Endothelial cell of umbilical vein (primary cell): Measurements from ENCODE around the gene ICE2. TPM values are rescaled to one million over a fixed set of nuclear protein-coding genes. Genes with fewer than 3 reads are reported as not detected.

Experiments
- BruUV-seq: library from RNA; stranded (reverse); fragments of 400-500 nt; replicated peaks from 2 replicates; lab custom pipeline; 2021; lab: Mats Ljungman, UMichigan
- CTCF ChIA-PET: fragments of 300-600, 350-600 bp; sonication (Branson Sonifier 250); formaldehyde crosslinking; loops from one replicate; lab custom pipeline; 2021; ENCODE audit warnings: antibody characterized with exemption, inconsistent platforms; lab: Charles Lee
- POLR2A ChIA-PET: fragments of 300-600, 350-600 bp; sonication (Branson Sonifier 250); formaldehyde crosslinking; loops from one replicate; lab custom pipeline; 2021; ENCODE audit warnings: antibody characterized with exemption, inconsistent platforms; lab: Charles Lee
- DNase-seq: peaks from one replicate; pipeline ENCODE4 v3.0.0-alpha.2; 2011; ENCODE audit warnings: low read depth, low spot score
- FAIRE-seq: peaks from 2 replicates; lab custom pipeline; 2011; peaks lifted over from hg19 to GRCh38; lab: Jason Lieb, UNC
- H2AFZ ChIP-seq: 2 replicates; pipeline ENCODE4 v1.6.0; 2012; ENCODE audit warnings: low read depth, low read length, control low read depth, inconsistent platforms
- H3K27ac ChIP-seq: 2 replicates; pipeline ENCODE4 v1.5.1; 2011; ENCODE audit warnings: low read depth, mild to moderate bottlenecking, control low read depth, low read length, moderate library complexity; ENCODE audit not compliant: insufficient read depth
- H3K27me3 ChIP-seq, 2 experiments: 2 replicates each; pipeline versions ENCODE4 v1.6.0 to v1.6.1; 2011; ENCODE audit warnings: low read length in 2 of 2, mixed read lengths in 1 of 2; ENCODE audit not compliant: control insufficient read depth in 2 of 2, insufficient read depth in 2 of 2
- H3K36me3 ChIP-seq, 2 experiments: 2 replicates in 1 of 2; 3 replicates in 1 of 2; pipeline ENCODE4 v1.5.1; 2011; ENCODE audit warnings: low read length in 2 of 2, mild to moderate bottlenecking in 1 of 2, moderate library complexity in 1 of 2; ENCODE audit not compliant: control insufficient read depth in 2 of 2, insufficient read depth in 2 of 2; ENCODE audit errors: extremely low read depth in 1 of 2
- H3K4me1 ChIP-seq: 3 replicates; pipeline ENCODE4 v1.5.1; 2011; ENCODE audit warnings: mild to moderate bottlenecking, low read length; ENCODE audit not compliant: control insufficient read depth, insufficient read depth; ENCODE audit errors: extremely low read depth
- H3K4me2 ChIP-seq: 2 replicates; pipeline ENCODE4 v1.6.1; 2011; ENCODE audit warnings: low read length, control low read depth, mixed read lengths; ENCODE audit not compliant: insufficient read depth
- H3K4me3 ChIP-seq, 3 experiments: fragments of 200-600 bp in 1 of 3; sonication (generic), shearing (Covaris generic) in 1 of 3; replicated peaks in 1 of 3; 2 replicates each; pipeline ENCODE4 v1.5.1; 2011 to 2016; ENCODE audit warnings: control low read depth in 3 of 3, low read length in 3 of 3, mild to moderate bottlenecking in 2 of 3, inconsistent platforms in 1 of 3, low read depth in 1 of 3, moderate library complexity in 1 of 3; ENCODE audit not compliant: insufficient read depth in 1 of 3
- H3K79me2 ChIP-seq: 2 replicates; pipeline ENCODE4 v1.6.0; 2012; ENCODE audit warnings: low read length, inconsistent platforms; ENCODE audit not compliant: control insufficient read depth, insufficient read depth
- H3K9ac ChIP-seq: replicated peaks from 2 replicates; pipeline ENCODE3; 2011; ENCODE audit warnings: low read length, control low read depth; ENCODE audit not compliant: insufficient read depth; ENCODE audit errors: extremely low read depth
- H3K9me1 ChIP-seq: replicated peaks from 3 replicates; pipeline ENCODE4 v1.6.0; 2011; ENCODE audit warnings: mild to moderate bottlenecking, low read length; ENCODE audit not compliant: control insufficient read depth, insufficient read depth; ENCODE audit errors: extremely low read depth
- H3K9me3 ChIP-seq: replicated peaks from 2 replicates; pipeline ENCODE4 v1.5.1; 2012; ENCODE audit warnings: low read length, inconsistent platforms; ENCODE audit not compliant: control insufficient read depth, insufficient read depth
- H4K20me1 ChIP-seq: replicated peaks from 2 replicates; pipeline ENCODE3; 2011; ENCODE audit warnings: mild to moderate bottlenecking, low read length; ENCODE audit not compliant: control insufficient read depth, insufficient read depth; ENCODE audit errors: extremely low read depth
- CTCF ChIP-seq, 2 donors: IDR thresholded peaks; 1 replicate in 1 of 2; 2 replicates in 1 of 2; pipeline ENCODE4 v1.5.1; 2011; ENCODE audit warnings: low read length in 2 of 2, mild to moderate bottlenecking in 2 of 2, moderate library complexity in 2 of 2, control low read depth in 1 of 2, inconsistent platforms in 1 of 2, low read depth in 1 of 2; ENCODE audit not compliant: insufficient read depth in 1 of 2; ENCODE audit errors: extremely low read depth in 1 of 2
- FOS ChIP-seq: IDR thresholded peaks from 2 replicates; pipeline ENCODE4 v1.6.1; 2011; ENCODE audit warnings: mild to moderate bottlenecking, low read length, moderate library complexity, borderline replicate concordance; ENCODE audit not compliant: insufficient read depth
- GATA2 ChIP-seq: IDR thresholded peaks from 2 replicates; pipeline ENCODE4 v1.7.0; 2011; ENCODE audit warnings: low read depth, mild to moderate bottlenecking, moderate library complexity, mixed read lengths, low read length; ENCODE audit not compliant: insufficient read length, insufficient read depth
- dilution Hi-C: fragments of 300-500 bp; cut with MboI; formaldehyde crosslinking; loops from one replicate; pipeline ENCODE4 v1.15.0; 2019; ENCODE audit warnings: low sequenced_read_pairs; ENCODE audit not compliant: extremely low pct_ligation_motif_present
- intact Hi-C: fragments of 100-400 bp; cut with micrococcal nuclease; formaldehyde crosslinking; loops from one replicate; pipeline ENCODE4 v1.10.0; 2022
- polyA plus RNA-seq, 4 experiments: library from polyadenylated mRNA; depleted of rRNA in 3 of 4; stranded (reverse) in 3 of 4; unstranded in 1 of 4; fragments of >200 nt; gene quantifications; 2 replicates each; pipeline versions ENCODE4 v1.2.1 to v1.2.3, GENCODE V29; 2011 to 2012; ENCODE audit warnings: missing spikeins in 1 of 4
- total RNA-seq: library from RNA; stranded (reverse); gene quantifications from 2 replicates; pipeline ENCODE4 v1.2.3, GENCODE V29; 2021

Gene ICE2
- total and polyA plus RNA-seq, 2 donors (not counting 3 experiments of a cell fraction or from before 2014, with no cell fraction given) = 22.1 to 57.0 TPM

GRCh38 chr15:60444289-60444912, 34.5 kb downstream of the ICE2 start:
- dilution Hi-C loops (no loop called here), intact Hi-C loops (loop anchor here (1.0 kb wide), 3 partner anchors 53 to 115 kb away; no protein-coding TSS in a partner anchor)
- Histone ChIP-seq H3K27me3 (no peaks in the 10 kb centered on the region), H3K27ac (no peak overlapping the region), H3K4me2 (no peak overlapping the region), H3K4me1 (no peaks in the 10 kb centered on the region), H3K9me3 (no peaks in the 10 kb centered on the region), H3K9ac (no peak overlapping the region), H3K79me2 (peaks cover 5% of the 10 kb centered on the region), H3K4me3 (no peak overlapping the region), H4K20me1 (no peaks in the 10 kb centered on the region), H3K9me1 (no peaks in the 10 kb centered on the region), H3K36me3 (peaks cover 3 to 6% of the 10 kb centered on the region in 2 experiments), H2AFZ (no peak overlapping the region)
- ChIA-PET CTCF (interaction anchor here (0.8 to 6.2 kb wide), 23 partner anchors 8 to 117 kb away, joined by 3 to 84 read pairs (median 6); partner anchors contain the start of gene ANXA2), POLR2A (interaction anchor here (1.2 kb wide), 1 partner anchor 47 kb away, joined by 5 read pairs; the partner anchor contains the start of gene ANXA2)
- FAIRE-seq = no peak
- BruUV-seq = no TSS peak
- DNase-seq = peak; percentile 35
- peak; percentile 14 to 23 for TF ChIP-seq CTCF (IDR thresholded peaks at IDR 0.05; ENCODE audit: extremely low read depth in 1 of 2, insufficient read depth in 1 of 2, low read depth in 1 of 2, low read length in 2 of 2)
- TF ChIP-seq GATA2 = no peak
- TF ChIP-seq FOS = no peak

GRCh38 chr15:60442763-60443162, 36.2 kb downstream of the ICE2 start:
- Histone ChIP-seq H3K79me2 (peaks cover 5% of the 10 kb centered on the region), H3K4me1 (no peaks in the 10 kb centered on the region), H3K27me3 (no peaks in the 10 kb centered on the region), H3K4me2 (no peak overlapping the region), H3K9ac (no peak overlapping the region), H3K9me1 (no peaks in the 10 kb centered on the region), H4K20me1 (no peaks in the 10 kb centered on the region), H3K36me3 (peaks cover 0 to 4% of the 10 kb centered on the region in 2 experiments), H3K27ac (no peak overlapping the region), H3K9me3 (no peaks in the 10 kb centered on the region), H3K4me3 (no peak overlapping the region), H2AFZ (no peak overlapping the region)
- FAIRE-seq (no peak), DNase-seq (no peak)
- dilution Hi-C loops = no loop called here
- ChIA-PET POLR2A (interaction anchor here (0.6 to 0.9 kb wide), 2 partner anchors 43 to 115 kb away, joined by 3 read pairs; no protein-coding TSS in a partner anchor), CTCF (interaction anchor here (0.8 to 6.2 kb wide), 17 partner anchors 9 to 115 kb away, joined by 3 to 84 read pairs (median 6); partner anchors contain the start of gene ANXA2)
- TF ChIP-seq FOS = no peak
- intact Hi-C loops = no loop called here
- BruUV-seq = no TSS peak
